Activated naive CD8-positive, alpha-beta T cell (primary cell): ENCODE data around the gene ZNF761.
"Not testable (repeated sequence)": the region's sequence is repeated elsewhere in the genome, so short reads cannot be mapped to it uniquely, and the experiment has no call there.

Experiments used
- H3K27ac Mint-ChIP-seq: one replicate; pipeline ENCODE4 v1.8.0; 2021; ENCODE audit warnings: mixed read lengths
- H3K27me3 Mint-ChIP-seq: one replicate; pipeline ENCODE4 v1.8.0; 2021; ENCODE audit warnings: mixed read lengths
- H3K36me3 Mint-ChIP-seq: one replicate; pipeline ENCODE4 v1.8.0; 2021; ENCODE audit warnings: mixed read lengths
- H3K4me1 Mint-ChIP-seq: one replicate; pipeline ENCODE4 v1.8.0; 2021; ENCODE audit warnings: low read depth, mixed read lengths
- H3K4me3 Mint-ChIP-seq: one replicate; pipeline ENCODE4 v1.8.0; 2021; ENCODE audit warnings: mild to moderate bottlenecking, mixed read lengths
- H3K9me3 Mint-ChIP-seq: one replicate; pipeline ENCODE4 v1.8.0; 2021; ENCODE audit warnings: low read depth, mixed read lengths

ZNF761 gene

DNA sequence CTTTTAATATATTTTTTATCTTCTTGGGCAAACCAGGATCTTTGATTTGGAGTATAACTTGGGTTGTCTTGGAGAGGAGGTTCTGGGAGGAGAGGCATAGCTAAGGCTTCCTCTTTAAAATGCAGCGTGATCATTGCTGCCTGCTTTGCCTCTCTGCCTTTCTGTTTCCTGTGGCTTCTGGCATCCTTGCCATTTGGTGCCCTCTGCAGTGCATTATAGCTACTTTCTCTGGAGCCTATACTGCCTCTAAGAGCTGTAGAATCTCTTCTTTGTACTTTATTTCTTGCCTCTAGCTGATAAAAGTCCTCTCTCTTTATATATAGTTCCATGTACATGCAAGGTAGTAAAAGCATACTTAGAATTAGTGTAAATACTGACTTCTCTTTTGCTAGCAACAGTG lies 43.0 kb downstream of the ZNF761 start:
- not testable (repeated sequence) for H3K27me3 Mint-ChIP-seq, H3K4me1 Mint-ChIP-seq, H3K4me3 Mint-ChIP-seq, H3K27ac Mint-ChIP-seq
- peaks cover 14% of the 10 kb centered on the region for H3K9me3 Mint-ChIP-seq
- H3K36me3 Mint-ChIP-seq: peaks cover 68% of the 10 kb centered on the region

DNA sequence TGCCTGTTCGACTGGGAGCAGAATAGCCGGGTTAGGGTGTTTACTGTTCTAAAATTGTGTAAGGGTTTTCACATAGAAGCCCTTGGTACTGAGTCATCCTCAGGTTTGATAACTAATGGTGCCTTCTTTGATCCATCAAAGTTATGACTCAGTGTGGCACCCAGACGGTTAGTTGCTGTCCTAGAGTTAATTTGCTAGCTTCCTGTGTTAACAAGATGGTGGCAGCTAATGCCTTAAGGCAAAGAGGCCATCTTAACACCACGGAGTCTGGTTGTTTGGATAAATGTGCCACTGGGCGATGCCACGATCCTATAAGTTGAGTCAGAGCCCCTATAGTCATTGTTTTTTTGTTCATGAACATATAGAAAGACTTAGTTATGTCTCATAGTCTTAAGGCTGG lies 43.7 kb downstream of the ZNF761 start:
- H3K27ac Mint-ChIP-seq, H3K27me3 Mint-ChIP-seq, H3K4me3 Mint-ChIP-seq, H3K4me1 Mint-ChIP-seq: not testable (repeated sequence)
- peaks cover 67% of the 10 kb centered on the region for H3K36me3 Mint-ChIP-seq
- H3K9me3 Mint-ChIP-seq: peaks cover 16% of the 10 kb centered on the region

DNA sequence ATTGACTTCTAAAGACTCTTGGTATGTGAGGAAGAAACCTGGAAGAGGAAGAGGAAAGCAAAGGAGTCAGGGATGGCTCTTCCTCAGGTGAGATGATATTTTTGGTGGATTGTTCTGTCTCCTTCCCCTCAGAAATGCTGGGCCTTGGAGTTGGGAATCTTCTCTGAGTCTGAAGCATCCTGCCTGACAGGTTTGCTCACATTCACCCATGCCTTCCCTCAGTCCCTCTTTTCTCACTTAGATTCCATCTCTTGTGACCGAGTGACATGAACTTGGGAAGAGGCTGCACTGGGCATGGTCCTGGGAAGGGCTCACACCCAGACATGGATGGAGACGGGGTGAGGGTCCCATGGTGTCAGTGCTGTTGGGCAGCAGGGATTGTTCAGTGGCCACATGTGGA lies 52.0 kb downstream of the ZNF761 start:
- not testable (repeated sequence) for H3K27ac Mint-ChIP-seq, H3K4me3 Mint-ChIP-seq, H3K4me1 Mint-ChIP-seq, H3K27me3 Mint-ChIP-seq
- Mint-ChIP-seq H3K36me3 (peaks cover 70% of the 10 kb centered on the region), H3K9me3 (peaks cover 20% of the 10 kb centered on the region)

DNA sequence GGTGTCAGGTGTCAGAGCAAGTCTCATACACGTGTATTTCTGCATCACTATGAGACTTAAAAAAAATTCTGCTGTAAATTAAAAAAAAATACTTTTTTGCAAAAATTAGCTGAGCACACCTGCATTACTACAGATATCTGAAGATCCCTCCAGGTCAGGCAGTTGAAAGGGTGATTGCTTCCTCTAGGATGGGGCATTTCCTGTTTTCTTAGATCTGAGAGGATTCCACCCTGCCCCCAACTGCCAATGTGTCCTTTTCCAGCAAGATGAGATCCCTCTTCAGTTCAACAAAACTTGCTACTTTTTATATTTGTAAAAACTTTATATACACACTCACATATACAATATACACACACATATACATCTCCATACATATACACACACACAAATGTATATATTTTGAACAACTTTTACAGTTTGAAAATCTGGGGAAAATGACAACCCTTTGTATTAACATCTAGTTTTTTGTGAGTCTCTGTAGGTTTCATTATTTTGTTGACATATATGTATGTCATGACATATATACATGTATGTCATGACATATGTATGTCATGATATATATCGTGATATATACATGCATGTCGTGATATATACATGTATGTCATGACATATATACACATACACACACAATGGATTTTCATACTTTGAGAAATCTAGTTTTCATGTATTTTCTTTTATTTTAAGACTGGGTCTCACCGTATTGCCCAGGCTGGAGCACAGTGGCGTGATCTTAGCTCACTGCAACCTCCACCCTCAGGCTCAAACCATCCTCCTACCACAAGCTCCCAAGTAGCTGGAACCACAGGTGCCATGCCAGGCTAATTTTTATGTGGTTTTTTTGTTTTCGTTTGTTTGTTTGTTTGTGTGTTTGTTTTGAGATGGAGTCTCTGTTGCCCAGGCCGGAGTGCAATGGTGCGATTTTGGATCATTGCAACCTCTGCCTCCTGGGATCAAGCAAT lies 53.5 kb downstream of the ZNF761 start:
- Mint-ChIP-seq H3K4me3 (no peak overlapping the region), H3K36me3 (peaks cover 67% of the 10 kb centered on the region), H3K27me3 (no peaks in the 10 kb centered on the region), H3K27ac (no peak overlapping the region), H3K9me3 (peaks cover 18% of the 10 kb centered on the region), H3K4me1 (no peaks in the 10 kb centered on the region)

DNA sequence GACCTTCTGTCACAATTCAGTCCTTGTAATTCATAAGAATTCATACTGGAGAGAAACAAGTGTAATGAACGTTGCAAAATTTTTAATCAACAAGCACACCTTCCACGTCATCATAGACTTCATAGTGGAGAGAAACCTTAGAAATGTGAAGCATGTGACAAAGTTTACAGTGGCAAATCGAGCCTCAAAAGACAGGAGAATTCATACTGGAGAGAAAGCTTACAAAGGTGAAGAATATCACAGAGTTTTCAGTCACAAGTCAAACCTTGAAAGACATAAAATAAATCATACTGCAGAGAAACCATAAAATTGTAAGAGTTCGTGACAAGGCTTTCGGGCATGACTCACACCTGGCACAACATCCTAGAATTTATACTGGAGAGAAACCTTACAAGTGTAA lies 60.4 kb downstream of the ZNF761 start:
- H3K36me3 Mint-ChIP-seq: peaks cover 62% of the 10 kb centered on the region
- H3K9me3 Mint-ChIP-seq: peaks cover 39% of the 10 kb centered on the region
- H3K4me1 Mint-ChIP-seq: no peaks in the 10 kb centered on the region
- H3K4me3 Mint-ChIP-seq: no peak overlapping the region
- no peak overlapping the region for H3K27ac Mint-ChIP-seq
- no peaks in the 10 kb centered on the region for H3K27me3 Mint-ChIP-seq

DNA sequence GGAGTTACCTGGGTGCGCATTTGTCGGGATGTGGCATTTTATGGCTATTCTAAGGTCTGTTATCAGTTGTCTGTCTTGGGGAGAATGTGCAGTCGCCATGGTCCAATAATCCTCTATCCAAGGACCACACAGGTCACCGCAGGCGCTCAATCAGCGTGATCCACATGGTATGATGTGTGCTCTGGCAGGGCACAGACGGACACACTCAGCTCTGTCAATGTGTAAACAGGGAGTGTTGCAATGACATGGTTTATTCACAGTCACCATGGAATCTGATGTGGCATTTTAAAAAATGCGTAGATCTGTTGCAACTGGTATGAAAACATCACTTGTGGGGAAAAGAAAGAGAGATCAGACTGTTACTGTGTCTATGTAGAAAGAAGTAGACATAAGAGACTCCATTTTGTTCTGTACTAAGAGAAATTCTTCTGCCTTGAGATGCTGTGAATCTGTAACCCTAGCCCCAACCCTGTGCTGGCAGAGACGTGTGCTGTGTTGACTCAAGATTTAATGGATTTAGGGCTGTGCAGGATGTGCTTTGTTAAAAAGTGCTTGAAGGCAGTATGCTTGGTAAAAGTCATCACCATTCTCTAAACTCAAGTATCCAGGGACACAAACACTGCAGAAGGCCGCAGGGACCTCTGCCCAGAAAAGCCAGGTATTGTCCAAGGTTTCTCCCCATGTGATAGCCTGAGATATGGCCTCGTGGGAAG lies 65.7 kb downstream of the ZNF761 start:
- Mint-ChIP-seq H3K36me3 (peaks cover 35% of the 10 kb centered on the region), H3K9me3 (peaks cover 31% of the 10 kb centered on the region)
- not testable (repeated sequence) for H3K27ac Mint-ChIP-seq, H3K4me1 Mint-ChIP-seq, H3K27me3 Mint-ChIP-seq, H3K4me3 Mint-ChIP-seq

DNA sequence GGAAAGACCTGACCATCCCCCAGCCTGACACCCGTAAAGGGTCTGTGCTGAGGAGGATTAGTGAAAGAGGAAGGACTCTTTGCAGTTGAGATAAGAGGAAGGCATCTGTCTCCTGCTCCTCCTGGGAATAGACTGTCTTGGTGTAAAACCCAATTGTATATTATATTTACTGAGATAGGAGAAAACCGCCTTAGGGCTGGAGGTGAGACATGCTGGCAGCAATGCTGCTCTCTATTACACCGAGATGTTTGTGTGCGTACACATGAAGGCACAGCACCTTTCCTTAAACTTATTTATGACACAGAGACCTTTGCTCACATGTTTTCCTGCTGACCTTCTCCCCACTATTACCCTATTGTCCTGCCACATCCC lies 66.2 kb downstream of the ZNF761 start:
- H3K4me3 Mint-ChIP-seq, H3K27ac Mint-ChIP-seq, H3K4me1 Mint-ChIP-seq, H3K27me3 Mint-ChIP-seq: not testable (repeated sequence)
- Mint-ChIP-seq H3K9me3 (peaks cover 27% of the 10 kb centered on the region), H3K36me3 (peaks cover 30% of the 10 kb centered on the region)

DNA sequence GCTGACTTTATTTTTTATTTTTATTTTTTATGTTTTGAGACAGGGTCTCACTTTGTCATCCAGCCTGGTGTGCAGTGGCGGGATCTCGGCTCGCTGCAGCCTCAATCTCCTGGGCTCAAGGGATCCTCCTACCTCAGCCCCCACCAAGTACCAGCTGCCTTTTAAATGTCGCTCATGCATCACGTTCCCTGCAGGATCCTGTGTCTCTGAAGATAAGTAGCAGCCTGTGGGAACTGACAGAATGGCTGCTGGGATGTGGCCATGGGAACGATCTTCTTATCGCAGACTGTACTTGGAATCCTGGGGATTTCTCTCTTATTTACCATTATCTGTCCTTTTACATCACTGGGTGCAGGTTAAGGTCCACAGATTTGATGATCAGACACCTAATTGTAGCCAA lies 71.4 kb downstream of the ZNF761 start:
- peaks cover 13% of the 10 kb centered on the region for H3K27me3 Mint-ChIP-seq
- not testable (repeated sequence) for H3K27ac Mint-ChIP-seq, H3K4me3 Mint-ChIP-seq, H3K36me3 Mint-ChIP-seq, H3K4me1 Mint-ChIP-seq
- H3K9me3 Mint-ChIP-seq: peaks cover 12% of the 10 kb centered on the region

DNA sequence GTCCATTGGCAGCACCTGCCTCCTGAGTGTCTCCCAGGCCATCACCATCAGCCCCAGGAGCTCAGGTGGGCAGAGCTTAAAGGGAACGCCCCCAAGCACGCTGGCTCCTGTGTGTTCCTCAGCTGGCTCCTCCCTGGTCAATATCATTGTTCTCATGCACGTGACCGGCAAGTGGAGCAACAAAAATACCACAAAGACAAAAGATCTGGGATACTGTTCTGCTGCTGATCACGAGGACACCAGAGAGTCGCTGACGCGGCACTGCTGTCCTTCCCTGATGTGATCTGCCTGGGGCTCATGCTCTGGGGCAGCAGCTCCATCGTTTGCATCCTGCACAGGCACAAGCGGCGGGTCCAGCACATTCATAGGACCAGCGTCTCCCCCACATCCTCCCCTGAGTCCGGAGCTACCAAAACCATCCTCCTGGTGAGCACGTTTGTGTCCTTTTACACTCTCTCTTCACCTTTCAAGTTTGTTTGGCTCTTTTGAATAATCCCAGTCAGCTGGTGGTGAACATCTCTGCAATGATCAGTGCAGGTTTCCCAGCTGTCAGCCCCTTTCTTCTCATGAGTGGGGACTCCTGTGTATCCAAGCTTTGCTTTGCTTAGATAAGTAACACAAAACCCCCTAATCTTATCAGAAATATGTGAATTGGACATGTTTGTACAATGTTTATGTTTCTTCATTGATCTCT lies 72.0 kb downstream of the ZNF761 start:
- Mint-ChIP-seq H3K27me3 (peaks cover 16% of the 10 kb centered on the region), H3K9me3 (peaks cover 12% of the 10 kb centered on the region)

DNA sequence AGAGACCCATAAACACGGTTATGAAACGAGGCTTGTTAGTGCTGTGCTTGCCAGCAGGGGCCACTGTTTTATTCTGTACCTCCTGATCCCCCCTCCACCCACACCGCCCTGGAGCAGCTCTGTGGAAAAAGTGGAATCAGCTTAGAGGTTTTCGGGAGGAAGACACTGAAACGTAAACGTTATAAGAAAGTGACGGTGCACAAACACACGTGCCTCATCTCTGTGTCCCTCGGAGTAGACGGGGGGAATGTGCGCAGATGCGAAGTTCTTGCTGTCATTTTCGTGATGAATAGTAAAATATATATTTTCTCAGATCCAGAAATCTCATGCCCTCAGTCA lies 72.5 kb downstream of the ZNF761 start:
- H3K4me1 Mint-ChIP-seq, H3K27ac Mint-ChIP-seq, H3K9me3 Mint-ChIP-seq, H3K4me3 Mint-ChIP-seq, H3K36me3 Mint-ChIP-seq: not testable (repeated sequence)
- H3K27me3 Mint-ChIP-seq: peaks cover 16% of the 10 kb centered on the region

More for the DNA sequence above, 72.0 kb downstream of the ZNF761 start:
- H3K4me1 Mint-ChIP-seq, H3K36me3 Mint-ChIP-seq, H3K4me3 Mint-ChIP-seq, H3K27ac Mint-ChIP-seq: not testable (repeated sequence)

DNA sequence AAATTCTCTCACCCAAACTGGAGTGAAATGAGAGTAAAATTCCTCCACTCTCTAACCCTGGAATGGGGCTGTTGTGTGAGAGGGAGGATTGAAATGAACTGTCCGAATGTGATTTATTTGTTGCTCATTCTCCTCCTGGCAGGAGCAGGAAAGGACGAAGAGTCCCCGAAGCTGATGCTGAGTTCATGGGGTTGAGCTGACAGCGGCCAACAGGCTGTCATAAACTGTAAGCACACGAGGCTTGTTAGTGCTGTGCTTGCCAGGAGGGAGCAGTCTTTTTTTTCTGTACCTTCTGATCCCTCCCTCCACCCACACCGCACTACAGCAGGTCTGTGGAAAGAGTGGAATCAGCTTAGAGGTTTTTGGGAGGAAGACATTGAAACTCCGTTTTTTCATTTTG lies 73.1 kb downstream of the ZNF761 start:
- Mint-ChIP-seq H3K27ac (no peak overlapping the region), H3K9me3 (peaks cover 8% of the 10 kb centered on the region), H3K27me3 (peaks cover 16% of the 10 kb centered on the region), H3K4me3 (no peak overlapping the region), H3K36me3 (peaks cover 2% of the 10 kb centered on the region), H3K4me1 (no peaks in the 10 kb centered on the region)

DNA sequence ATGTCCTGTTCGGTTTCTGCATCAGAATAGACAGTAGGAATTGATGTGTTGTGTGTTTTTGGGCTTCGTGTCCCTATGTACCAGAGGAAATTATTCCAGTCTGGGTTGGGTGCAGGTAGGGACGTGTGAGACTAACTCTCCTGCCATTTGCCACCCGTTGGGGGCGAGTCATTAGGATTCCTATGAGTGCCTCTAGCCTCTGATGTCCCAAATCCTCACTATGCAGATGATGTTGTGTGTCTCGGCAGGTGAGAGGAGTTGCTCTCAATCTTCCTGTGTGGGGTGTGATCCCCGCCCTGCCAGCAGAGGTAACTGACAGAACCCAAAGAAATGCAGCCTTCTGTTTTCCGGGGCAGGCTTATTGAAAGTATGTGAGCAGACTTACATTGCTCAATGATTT lies 74.9 kb downstream of the ZNF761 start:
- Mint-ChIP-seq H3K27ac (no peak overlapping the region), H3K4me3 (no peak overlapping the region), H3K36me3 (peaks cover 2% of the 10 kb centered on the region), H3K27me3 (peaks cover 12% of the 10 kb centered on the region), H3K4me1 (no peaks in the 10 kb centered on the region), H3K9me3 (peaks cover 4% of the 10 kb centered on the region)
